DND-41 (cell line): Measurements from ENCODE around the gene SLC6A11.

Experiments
- EZH2 ChIP-seq: IDR thresholded peaks from 3 replicates; pipeline ENCODE4 v1.6.1; 2012; ENCODE audit warnings: borderline replicate concordance, low read depth, mild to moderate bottlenecking, moderate library complexity, low read length, inconsistent platforms; ENCODE audit not compliant: severe bottlenecking
- TF ChIP-seq, protein P1 (sequence below): IDR thresholded peaks from 2 replicates; pipeline ENCODE4 v1.5.1; 2012; ENCODE audit warnings: borderline replicate concordance, low read length, moderate library complexity, mild to moderate bottlenecking; ENCODE audit not compliant: poor library complexity, severe bottlenecking; ENCODE audit errors: extremely low read depth

DNA sequence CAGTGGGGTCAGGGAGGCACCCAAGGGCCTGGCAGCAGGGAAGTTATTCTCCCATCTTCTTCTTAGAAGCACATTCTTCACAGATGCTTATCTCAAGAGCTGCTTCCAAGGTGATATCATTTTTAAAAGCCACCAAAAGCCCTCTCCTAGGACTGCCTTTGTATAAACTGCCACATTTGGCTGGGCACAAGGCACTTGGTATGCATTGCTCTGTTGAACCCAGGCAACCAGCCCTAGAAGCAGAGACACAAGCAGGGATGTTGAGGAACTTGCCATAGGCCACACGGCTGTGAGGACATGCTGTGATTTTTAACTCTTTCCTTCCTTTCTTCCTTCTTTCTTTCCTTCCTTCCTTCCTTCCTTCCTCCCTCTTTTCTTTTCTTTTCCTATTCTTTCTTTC lies 169.2 kb downstream of the SLC6A11 start:
- TF ChIP-seq EZH2: no peak
- TF ChIP-seq, protein P1, sequence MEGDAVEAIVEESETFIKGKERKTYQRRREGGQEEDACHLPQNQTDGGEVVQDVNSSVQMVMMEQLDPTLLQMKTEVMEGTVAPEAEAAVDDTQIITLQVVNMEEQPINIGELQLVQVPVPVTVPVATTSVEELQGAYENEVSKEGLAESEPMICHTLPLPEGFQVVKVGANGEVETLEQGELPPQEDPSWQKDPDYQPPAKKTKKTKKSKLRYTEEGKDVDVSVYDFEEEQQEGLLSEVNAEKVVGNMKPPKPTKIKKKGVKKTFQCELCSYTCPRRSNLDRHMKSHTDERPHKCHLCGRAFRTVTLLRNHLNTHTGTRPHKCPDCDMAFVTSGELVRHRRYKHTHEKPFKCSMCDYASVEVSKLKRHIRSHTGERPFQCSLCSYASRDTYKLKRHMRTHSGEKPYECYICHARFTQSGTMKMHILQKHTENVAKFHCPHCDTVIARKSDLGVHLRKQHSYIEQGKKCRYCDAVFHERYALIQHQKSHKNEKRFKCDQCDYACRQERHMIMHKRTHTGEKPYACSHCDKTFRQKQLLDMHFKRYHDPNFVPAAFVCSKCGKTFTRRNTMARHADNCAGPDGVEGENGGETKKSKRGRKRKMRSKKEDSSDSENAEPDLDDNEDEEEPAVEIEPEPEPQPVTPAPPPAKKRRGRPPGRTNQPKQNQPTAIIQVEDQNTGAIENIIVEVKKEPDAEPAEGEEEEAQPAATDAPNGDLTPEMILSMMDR: no peak
